Aortic smooth muscle cell (primary cell): ENCODE data around the gene GPR137. TPM values are rescaled to one million over a fixed set of nuclear protein-coding genes. Genes with fewer than 3 reads are reported as not detected.

Source experiments
- total RNA-seq: library from RNA; depleted of rRNA; stranded (reverse); fragments of >200 nt; gene quantifications from 2 replicates; pipeline ENCODE4 v1.2.3, GENCODE V29; 2014

The GPR137 gene
- total RNA-seq: 6.3 and 7.6 TPM in 2 replicates

GRCh38 chr11:64284962-64285884, at the start of gene GPR137:
Gene GPR137 (plus strand): TSS chr11:64285848. CDS start chr11:64286525, 677 bp downstream.

GRCh38 chr11:64240435-64241240, 45.0 kb upstream of the GPR137 start, which contains the start of gene FKBP2:
Gene FKBP2 (plus strand): TSS chr11:64241095. CDS start chr11:64242388, 1,293 bp downstream.

DNA sequence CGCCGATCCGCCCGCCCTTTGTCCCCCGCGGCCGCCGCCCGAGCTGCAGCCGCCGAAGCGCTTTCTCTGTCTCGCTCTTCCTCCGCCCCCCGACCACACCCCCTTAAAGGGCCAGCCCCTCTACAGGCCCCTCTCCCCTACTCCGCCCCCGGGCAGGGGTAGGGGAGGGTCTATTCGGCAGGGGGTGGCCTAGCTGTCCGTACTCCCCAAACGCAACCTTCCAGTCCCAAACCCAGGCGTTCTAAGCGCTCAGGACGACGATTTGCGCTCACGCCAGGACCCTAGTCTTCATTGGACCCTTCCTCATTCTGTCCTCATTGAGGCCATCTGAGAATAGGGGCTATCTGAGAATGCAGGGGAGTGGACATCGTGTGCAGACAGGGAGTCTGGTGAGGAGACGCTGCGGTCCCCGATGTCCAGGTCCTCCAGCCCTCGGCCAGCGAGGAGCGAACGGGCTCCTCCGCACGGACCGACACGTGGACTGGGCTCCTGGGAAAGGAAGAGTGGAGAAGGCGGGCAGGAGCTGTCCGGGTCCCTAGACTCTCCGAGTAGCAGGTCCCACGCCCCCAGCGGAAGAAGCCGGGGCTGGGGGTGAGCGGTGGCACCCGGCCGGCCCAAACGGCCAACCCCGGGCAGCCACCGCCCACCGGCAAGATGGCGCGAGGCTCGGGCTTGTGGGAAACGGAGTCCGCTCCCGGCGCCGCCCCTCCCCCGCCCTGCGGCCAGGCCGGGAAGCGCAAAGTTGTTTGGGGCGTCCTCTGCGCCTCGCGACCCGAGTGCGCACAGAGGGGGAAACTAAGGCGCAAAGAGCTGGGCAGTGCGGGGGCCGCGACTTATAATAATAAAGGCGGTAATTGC, 38.5 kb upstream of the GPR137 start, which contains the start of gene PPP1R14B:
Gene PPP1R14B (minus strand): TSS at position 73 of the 858 bp plus-strand sequence. CDS start 270 bp downstream, outside the sequence.

DNA sequence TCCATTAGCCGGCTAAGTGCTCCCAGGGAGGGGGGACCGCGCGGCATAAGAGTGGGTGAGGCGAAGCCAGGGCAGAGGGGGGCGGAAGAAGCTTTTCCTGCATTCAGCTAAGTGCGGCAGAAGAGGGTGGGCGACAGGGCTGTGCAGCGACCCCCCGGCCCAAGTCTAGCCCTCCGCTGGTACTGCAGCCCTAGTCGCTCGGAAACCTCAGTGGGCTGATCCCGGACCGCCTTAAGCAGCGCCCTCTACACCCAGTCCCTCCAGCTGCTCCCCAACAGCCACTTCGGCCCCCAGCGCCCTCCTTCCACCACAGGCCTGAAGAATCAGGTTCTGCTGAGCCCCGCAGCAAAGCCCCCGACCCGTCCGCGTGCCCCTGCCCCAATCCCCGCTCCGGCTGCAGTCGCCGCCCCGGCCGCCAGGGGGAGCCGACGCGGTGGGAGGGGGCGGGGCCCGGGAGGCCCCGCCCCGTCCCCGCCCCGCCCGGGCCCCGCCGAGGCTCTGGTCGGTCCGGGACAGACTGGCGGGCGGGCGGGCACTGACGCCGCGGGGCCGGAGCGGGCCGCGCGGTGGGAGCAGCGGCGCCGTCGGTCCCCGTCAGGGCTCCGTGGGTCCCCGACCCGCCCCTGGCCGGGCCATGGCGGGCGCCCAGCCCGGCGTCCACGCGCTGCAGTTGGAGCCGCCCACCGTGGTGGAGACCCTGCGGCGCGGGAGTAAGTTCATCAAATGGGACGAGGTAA, 34.5 kb upstream of the GPR137 start, which contains the start of gene PLCB3:
Gene PLCB3 (plus strand): TSS at position 515 of the 737 bp plus-strand sequence. CDS start 120 bp downstream, at position 635.

DNA sequence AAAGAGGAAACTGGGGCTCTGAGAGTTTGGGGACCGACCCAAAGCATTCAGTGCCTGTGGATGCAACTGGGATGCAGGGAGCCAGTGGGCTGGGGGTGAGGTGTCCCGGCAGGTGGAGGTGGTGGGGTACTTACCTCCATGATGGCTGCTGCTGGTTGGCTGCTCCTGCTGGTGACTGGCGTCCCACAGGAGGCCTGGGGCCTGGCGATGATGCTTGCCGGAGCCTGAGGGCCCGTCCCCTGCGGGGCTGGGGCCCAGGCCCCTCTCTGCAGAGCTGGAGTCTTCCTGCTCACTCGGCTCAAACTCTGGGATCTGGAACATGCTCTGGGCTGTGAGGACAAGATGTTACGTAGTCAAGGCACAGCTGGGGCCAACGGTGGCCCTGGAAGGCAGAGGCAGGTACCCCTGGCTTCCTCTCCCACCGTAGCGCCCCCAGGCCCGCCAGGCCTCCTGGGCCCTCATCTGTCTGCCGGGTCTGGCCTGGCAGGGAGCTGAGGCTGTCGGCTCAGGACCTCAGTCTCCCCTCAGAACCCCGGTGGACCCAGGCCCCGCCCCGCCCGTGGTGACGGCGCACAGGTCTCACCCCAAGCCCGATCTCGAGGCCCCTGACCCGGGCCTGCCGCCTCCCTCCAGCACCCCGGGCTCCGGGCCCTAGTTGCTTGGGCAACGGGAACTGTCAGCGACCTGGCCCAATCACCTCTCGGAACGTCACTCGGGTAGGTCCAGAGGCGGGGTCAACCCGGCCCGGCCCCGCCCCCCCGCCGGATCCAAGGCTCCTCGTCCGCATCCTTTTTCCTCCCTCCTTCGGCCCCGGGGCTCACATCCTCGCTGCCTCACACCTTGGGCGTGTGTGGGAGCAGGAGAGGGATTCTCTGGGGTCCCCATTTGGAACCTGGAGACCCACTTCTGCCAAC, 1.3 kb upstream of the GPR137 start, which contains the start of gene BAD:
Gene BAD (minus strand): TSS at position 618 of the 914 bp plus-strand sequence. CDS start 297 bp downstream, at position 321.

DNA sequence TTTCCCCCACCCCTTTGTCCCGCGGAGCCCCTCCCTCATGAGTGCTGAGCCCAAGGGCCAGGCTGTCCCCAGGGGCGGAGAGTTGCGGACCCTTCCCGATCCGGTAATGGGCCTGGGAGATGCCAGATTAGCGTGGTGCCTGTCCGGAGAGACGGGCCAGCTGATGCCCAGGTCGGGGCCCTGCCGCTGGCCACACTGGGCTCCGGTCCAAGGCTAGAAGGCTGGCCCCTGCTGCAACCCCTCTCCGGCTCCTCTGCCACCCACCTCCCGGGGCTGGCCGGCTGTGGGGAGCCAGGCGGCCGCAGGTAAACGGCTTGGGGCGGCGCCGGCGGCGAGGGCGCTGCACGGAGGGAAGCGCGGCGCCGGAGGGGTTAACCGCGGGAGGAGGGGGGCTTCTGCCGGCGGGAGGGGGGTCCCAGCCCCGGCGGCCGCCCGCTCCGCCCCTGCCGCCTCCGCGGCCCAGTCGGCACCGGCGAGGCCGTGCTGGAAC, 5.7 kb downstream of the GPR137 start, which contains the start of gene KCNK4:
Gene KCNK4 (plus strand): TSS at position 41 of the 490 bp plus-strand sequence. CDS start 1,717 bp downstream, outside the sequence.

GRCh38 chr11:64299847-64300648, 14.4 kb downstream of the GPR137 start, which contains the start of gene CATSPERZ:
Gene CATSPERZ (plus strand): TSS chr11:64300358. CDS start chr11:64300411, 53 bp downstream.

GRCh38 chr11:64305075-64305690, 19.5 kb downstream of the GPR137 start, which contains the start of gene ESRRA:
Gene ESRRA (plus strand): TSS chr11:64305524. CDS start chr11:64307180, 1,656 bp downstream.

DNA sequence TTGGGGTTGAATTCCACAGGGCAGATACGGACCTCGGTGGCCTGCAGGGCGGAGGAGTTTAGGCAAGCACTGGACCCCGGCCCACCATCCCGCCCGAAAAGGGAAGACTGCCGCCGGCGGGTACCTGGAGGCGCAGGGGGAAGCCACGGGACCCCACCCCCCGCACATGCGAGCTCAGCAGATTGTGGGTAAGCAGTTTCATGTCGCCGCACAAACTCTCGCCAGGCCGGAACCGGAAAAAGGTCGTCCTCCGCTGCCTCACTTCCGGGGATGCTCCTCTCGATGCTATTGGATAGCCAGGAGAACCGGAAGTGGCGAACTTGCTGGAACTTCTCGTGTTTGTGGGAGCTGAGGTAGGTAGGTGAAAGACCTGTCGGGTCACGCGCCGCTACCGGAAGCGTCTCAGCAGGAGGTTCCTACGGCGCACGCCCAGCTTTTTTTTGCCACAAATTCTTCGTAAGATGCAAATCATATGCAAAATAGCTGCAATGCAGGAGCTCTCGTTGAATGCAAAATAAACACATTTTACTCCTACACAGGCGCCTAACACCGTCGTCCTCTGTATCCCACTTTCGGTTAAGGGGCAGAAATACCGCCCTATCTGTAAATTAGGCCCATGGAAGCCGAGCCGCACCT, 31.8 kb downstream of the GPR137 start, which contains the start of gene TRMT112:
Gene TRMT112 (minus strand): TSS at position 235 of the 636 bp plus-strand sequence. CDS start 33 bp downstream, at position 202.

DNA sequence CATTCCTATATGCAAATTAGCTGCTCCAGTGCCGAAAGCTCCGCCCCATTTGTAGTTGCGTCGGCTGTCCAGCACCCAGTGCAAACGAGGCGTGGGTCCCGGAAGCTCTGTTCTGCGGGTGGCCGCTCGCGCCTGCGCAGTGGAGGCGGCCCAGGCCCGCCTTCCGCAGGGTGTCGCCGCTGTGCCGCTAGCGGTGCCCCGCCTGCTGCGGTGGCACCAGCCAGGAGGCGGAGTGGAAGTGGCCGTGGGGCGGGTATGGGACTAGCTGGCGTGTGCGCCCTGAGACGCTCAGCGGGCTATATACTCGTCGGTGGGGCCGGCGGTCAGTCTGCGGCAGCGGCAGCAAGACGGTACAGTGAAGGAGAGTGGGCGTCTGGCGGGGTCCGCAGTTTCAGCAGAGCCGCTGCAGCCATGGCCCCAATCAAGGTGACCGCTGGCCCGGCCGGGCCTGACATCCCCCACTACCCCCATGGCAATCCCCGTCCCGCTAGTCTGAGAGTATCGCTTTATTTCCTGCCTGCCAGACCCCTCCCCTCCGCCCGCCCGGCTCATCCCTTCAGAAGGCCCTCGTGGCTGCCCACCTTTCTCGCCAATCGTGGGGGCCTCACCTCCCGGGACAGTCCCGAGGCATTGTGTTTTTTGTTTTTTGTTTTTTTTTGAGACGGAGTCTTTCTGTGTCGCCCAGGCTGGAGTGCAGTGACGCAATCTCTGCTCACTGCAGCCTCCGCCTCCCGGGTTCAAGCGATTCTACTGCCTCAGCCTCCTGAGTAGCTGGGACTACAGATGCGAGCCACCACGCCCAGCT, 32.5 kb downstream of the GPR137 start, which contains the start of gene PRDX5:
Gene PRDX5 (plus strand): TSS at position 161 of the 805 bp plus-strand sequence. CDS start 95 bp downstream, at position 256.

Other genes with a start within 250 kb of the GPR137 start
- under 0.01 TPM in 1 of 2 replicates, not detected in the other for gene FLRT1, start 249.9 kb upstream of the GPR137 start, total RNA-seq
- 15.5 and 19.3 TPM in 2 replicates for gene MACROD1, start 119.7 kb upstream of the GPR137 start, total RNA-seq
- gene STIP1, start 99.7 kb upstream of the GPR137 start, total RNA-seq: 98.2 and 140 TPM in 2 replicates
- gene FERMT3, start 79.1 kb upstream of the GPR137 start, total RNA-seq: 50.9 and 96.3 TPM in 2 replicates
- 32.1 and 36.1 TPM in 2 replicates for gene TRPT1, start 59.7 kb upstream of the GPR137 start, total RNA-seq
- 51.7 and 61.8 TPM in 2 replicates for gene NUDT22, start 59.6 kb upstream of the GPR137 start, total RNA-seq
- gene DNAJC4, start 55.3 kb upstream of the GPR137 start, total RNA-seq: 9.0 and 10.4 TPM in 2 replicates
- gene VEGFB, start 51.3 kb upstream of the GPR137 start, total RNA-seq: 24.6 and 39.0 TPM in 2 replicates
- gene FKBP2, start 44.8 kb upstream of the GPR137 start, total RNA-seq: 92.3 and 132 TPM in 2 replicates
- gene PPP1R14B, start 38.9 kb upstream of the GPR137 start, total RNA-seq: 336 and 439 TPM in 2 replicates
- gene PLCB3, start 34.3 kb upstream of the GPR137 start, total RNA-seq: 53.6 and 68.6 TPM in 2 replicates
- 65.1 and 72.4 TPM in 2 replicates for gene BAD, start 1.2 kb upstream of the GPR137 start, total RNA-seq
- not detected in 2 replicates for gene KCNK4, start 5.5 kb downstream of the GPR137 start, total RNA-seq
- gene CATSPERZ, start 14.5 kb downstream of the GPR137 start, total RNA-seq: 0.50 and 0.66 TPM in 2 replicates
- 32.7 and 40.6 TPM in 2 replicates for gene ESRRA, start 19.7 kb downstream of the GPR137 start, total RNA-seq
- gene TRMT112, start 31.7 kb downstream of the GPR137 start, total RNA-seq: 197 and 232 TPM in 2 replicates
- 260 and 296 TPM in 2 replicates for gene PRDX5, start 32.3 kb downstream of the GPR137 start, total RNA-seq
- 4.3 and 4.5 TPM in 2 replicates for gene CCDC88B, start 54.4 kb downstream of the GPR137 start, total RNA-seq
- 46.5 and 53.1 TPM in 2 replicates for gene RPS6KA4, start 73.3 kb downstream of the GPR137 start, total RNA-seq